BE2C (cell line): ENCODE measurements around the gene ECSIT.

Source experiments
- DNase-seq: peaks from one replicate; pipeline ENCODE4 v3.0.0-alpha.2; 2020
- H3K27me3 ChIP-seq: fragments of 250-450 bp; sonication (Bioruptor Pico); 2 replicates; pipeline ENCODE4 v1.5.1; 2020; ENCODE audit warnings: mild to moderate bottlenecking
- H3K36me3 ChIP-seq: fragments of 250-450 bp; sonication (Bioruptor Pico); 2 replicates; pipeline ENCODE4 v1.5.1; 2020; ENCODE audit warnings: mild to moderate bottlenecking
- H3K4me1 ChIP-seq: fragments of 250-450 bp; sonication (Bioruptor Pico); 2 replicates; pipeline ENCODE4 v1.5.1; 2020
- H3K4me3 ChIP-seq: 2 replicates; pipeline ENCODE4 v1.5.1; 2011; ENCODE audit warnings: low read depth, low read length
- H3K9me3 ChIP-seq: fragments of 250-450 bp; sonication (Bioruptor Pico); 2 replicates; pipeline ENCODE4 v1.5.1; 2020
- TF ChIP-seq, protein P1 (sequence below): IDR thresholded peaks from 2 replicates; pipeline ENCODE4 v1.5.1; 2012; ENCODE audit warnings: mild to moderate bottlenecking, low read depth, low read length

ECSIT gene

DNA sequence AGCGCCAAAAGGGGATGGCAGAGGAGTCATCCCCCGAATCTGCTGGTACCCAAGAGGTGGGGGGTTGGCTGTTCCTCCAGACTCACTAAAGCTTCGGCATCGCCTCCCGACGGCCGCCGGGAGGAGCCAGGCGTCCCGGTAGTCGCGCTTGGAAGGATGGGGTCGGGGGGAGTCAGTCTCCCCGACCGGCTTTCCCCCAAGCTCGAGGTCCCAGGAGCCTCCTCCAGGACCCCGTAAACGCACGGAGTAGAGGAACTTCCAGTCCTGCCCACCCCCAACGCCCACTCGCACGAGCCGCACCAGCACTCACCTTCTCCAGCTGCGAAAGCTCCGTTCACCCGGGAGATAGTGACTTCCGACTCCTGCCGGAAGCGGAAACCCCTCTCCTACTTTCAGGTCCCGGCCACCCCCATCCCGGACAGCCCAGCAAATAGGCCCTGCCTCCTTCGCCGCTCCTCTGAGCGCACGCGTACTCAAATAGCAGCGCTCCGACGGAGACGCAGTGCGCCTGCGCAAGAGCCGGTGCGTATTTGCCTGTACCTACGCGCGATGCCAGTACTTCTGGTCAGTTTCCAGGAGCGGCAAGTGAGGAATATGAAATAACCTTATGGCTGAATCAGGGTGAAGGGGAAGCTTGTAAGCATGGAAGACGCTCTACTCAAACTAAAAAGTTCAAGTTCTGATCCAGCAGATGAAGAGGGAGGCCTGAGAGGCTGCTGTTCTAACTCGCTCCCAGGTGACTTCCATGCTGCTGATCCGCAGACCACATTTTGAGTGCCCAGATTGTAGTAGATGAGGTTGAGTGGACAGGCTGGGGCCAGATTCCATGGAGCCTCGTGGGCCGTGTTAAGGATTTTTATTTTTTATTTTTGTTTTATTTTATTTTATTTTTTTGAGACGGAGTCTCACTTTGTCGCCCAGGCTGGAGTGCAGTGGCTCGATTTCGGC, 30.2 kb upstream of the ECSIT start, which contains the start of gene ELOF1:
TSS of gene ELOF1 (minus strand) at position 350 of the 948 bp plus-strand sequence. CDS start 4,883 bp downstream, outside the sequence.
- TF ChIP-seq, protein P1, sequence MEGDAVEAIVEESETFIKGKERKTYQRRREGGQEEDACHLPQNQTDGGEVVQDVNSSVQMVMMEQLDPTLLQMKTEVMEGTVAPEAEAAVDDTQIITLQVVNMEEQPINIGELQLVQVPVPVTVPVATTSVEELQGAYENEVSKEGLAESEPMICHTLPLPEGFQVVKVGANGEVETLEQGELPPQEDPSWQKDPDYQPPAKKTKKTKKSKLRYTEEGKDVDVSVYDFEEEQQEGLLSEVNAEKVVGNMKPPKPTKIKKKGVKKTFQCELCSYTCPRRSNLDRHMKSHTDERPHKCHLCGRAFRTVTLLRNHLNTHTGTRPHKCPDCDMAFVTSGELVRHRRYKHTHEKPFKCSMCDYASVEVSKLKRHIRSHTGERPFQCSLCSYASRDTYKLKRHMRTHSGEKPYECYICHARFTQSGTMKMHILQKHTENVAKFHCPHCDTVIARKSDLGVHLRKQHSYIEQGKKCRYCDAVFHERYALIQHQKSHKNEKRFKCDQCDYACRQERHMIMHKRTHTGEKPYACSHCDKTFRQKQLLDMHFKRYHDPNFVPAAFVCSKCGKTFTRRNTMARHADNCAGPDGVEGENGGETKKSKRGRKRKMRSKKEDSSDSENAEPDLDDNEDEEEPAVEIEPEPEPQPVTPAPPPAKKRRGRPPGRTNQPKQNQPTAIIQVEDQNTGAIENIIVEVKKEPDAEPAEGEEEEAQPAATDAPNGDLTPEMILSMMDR = no peak
- Histone ChIP-seq H3K4me3 (peak within 1 kb of the TSS; percentile 90), H3K36me3 (peaks cover 6% of the 10 kb centered on the region), H3K27me3 (no peaks in the 10 kb centered on the region), H3K4me1 (peaks cover 8% of the 10 kb centered on the region; the same call in 1 of the 2 replicates), H3K9me3 (no peaks in the 10 kb centered on the region)
- peak; percentile 99 for DNase-seq

DNA sequence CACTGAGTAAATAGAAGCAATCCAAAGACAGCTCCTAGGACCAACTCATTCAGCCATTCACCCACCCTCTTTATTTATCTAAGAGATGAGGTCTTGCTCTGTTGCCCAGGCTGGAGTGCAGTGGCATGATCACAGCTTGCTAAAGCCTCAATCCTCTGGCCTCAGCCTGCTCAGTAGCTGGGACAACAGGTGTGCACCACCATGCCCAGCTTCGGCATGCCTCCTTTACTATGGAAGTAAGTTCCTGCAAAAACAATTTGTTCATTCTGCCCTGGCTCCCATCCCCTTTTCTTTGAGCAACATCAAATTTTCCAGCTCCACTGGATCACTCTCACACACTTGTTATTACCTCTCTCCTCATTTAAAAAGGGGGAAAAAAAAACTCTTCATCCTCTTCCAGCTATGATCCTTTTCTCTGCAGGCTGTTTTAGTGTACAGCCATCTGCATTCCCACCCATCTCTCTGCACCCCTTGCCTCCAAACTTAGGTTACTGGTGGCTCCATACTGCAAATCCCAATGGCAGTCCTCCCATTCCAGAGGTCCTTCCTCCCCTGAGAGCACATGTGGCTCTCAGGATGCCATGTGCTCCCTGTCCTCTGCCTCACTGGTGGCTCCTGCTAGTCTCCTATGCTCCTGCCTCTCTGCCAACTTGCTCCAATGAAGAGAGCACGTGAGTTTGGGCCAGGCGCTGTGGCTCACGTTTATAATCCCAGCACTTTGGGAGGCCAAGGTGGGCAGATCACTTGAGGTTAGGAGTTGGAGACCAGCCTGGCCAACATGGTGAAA, 27.9 kb upstream of the ECSIT start:
- Histone ChIP-seq H3K4me3 (no peak overlapping the region), H3K27me3 (no peaks in the 10 kb centered on the region), H3K4me1 (peaks cover 8% of the 10 kb centered on the region; the same call in 1 of the 2 replicates), H3K36me3 (peaks cover 30% of the 10 kb centered on the region), H3K9me3 (no peaks in the 10 kb centered on the region)
- TF ChIP-seq, protein P1 = no peak
- no peak for DNase-seq

DNA sequence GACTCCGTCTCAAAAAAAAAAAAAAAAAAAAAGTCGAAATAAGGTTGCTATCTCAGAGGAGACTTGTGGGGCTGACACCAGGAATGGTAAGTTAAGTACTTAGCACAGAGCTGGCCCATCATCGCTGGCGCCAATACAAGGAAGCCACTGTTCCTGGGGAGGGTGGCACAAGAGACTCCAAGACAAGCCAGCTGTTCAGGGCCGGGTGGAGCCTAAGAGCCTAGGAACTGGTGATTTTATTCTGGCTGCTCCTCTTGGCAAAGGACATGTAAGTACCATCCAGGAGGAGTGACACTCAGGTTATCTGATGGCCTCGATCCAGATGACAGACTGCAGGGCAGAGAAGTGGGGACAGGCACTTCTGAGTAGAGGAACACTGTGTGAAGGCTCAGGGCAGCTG, 26.3 kb upstream of the ECSIT start:
- H3K27me3 ChIP-seq = no peaks in the 10 kb centered on the region
- H3K9me3 ChIP-seq = no peaks in the 10 kb centered on the region
- H3K4me1 ChIP-seq = 0 out of 2 replicates have a peak, but pooled peaks cover 5% of the 10 kb centered on the region
- peaks cover 31% of the 10 kb centered on the region for H3K36me3 ChIP-seq
- DNase-seq = no peak
- TF ChIP-seq, protein P1 = no peak
- no peak overlapping the region for H3K4me3 ChIP-seq

DNA sequence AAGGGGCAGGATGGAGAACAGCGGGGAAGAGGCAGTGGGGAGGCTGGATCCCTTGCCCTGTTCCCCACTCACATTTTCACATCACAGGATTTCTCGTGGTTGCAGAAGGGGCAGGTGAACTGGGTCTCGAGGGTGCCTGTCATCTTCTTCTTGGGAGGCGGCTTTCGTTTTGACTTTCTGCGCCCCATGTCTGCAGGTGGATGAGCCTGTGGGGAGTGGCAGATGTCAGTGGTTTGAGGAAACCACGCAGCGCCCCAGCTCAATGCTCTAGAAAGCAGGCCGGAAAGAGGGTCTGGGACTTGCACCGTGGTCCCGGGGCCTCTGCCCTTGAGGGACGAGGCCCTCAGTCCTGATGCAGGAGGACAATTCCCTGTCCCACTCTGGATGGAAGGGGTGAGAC, 25.2 kb upstream of the ECSIT start:
- peaks cover 31% of the 10 kb centered on the region for H3K36me3 ChIP-seq
- TF ChIP-seq, protein P1 = no peak
- H3K27me3 ChIP-seq = no peaks in the 10 kb centered on the region
- no peak overlapping the region for H3K4me3 ChIP-seq
- DNase-seq = no peak
- no peaks in the 10 kb centered on the region for H3K9me3 ChIP-seq
- 0 out of 2 replicates have a peak, but pooled peaks cover 5% of the 10 kb centered on the region for H3K4me1 ChIP-seq

DNA sequence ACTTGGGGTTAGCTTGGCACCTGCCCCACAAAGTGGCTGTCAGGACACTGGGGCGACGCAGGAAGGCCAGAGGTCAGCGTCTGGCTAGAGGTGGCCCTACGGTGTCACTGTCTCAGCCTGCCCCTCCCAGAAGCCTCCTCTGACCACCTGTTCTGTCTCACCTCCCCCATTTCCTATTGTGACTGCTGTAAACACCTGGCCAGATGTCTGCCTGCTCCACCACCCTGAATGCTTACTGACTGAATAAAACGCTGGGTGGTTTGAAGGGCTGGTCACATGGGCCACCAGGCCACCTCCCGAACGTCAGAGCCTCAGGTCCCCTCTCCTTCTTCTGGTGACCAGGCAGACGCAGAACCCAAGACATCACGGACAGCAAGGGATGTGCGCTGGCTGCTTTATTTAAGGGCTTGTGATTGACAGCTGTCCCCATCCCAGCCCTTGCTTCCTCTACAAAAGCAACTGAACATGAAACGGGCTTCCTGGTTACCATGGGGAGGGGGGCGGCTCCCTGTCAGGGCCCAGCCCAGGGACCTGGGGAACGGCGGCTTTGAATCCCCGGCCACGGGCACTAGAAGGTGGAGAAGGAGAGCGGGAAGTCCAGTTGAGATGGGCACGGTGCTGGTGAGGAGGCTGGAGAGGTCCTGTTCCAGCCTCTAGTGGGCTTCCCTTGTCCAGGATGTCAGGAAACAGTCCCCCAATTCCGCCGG, 23.9 kb upstream of the ECSIT start:
- no peaks in the 10 kb centered on the region for H3K9me3 ChIP-seq
- H3K36me3 ChIP-seq = peaks cover 31% of the 10 kb centered on the region
- no peak for DNase-seq
- no peaks in the 10 kb centered on the region for H3K27me3 ChIP-seq
- TF ChIP-seq, protein P1 = no peak
- no peak overlapping the region for H3K4me3 ChIP-seq
- 0 out of 2 replicates have a peak, but pooled peaks cover 2% of the 10 kb centered on the region for H3K4me1 ChIP-seq
